Osteoblast (primary cell): ENCODE results near the gene NRCAM. TPM values are rescaled to one million over a fixed set of nuclear protein-coding genes. Genes with fewer than 3 reads are reported as not detected.

Source experiments
- DNase-seq: peaks from one replicate; pipeline ENCODE4 v3.0.0; 2011; ENCODE audit warnings: low spot score, mixed read lengths; ENCODE audit not compliant: insufficient read length; ENCODE audit errors: missing footprints
- H2AFZ ChIP-seq: 2 replicates; pipeline ENCODE4 v1.6.0; 2011; ENCODE audit warnings: mild to moderate bottlenecking, low read length
- H3K27ac ChIP-seq: 2 replicates; pipeline ENCODE4 v1.5.1; 2011; ENCODE audit warnings: mild to moderate bottlenecking, low read depth, low read length, moderate library complexity
- H3K27me3 ChIP-seq: 2 replicates; pipeline ENCODE4 v1.6.0; 2012; ENCODE audit warnings: mild to moderate bottlenecking, control low read depth, inconsistent platforms, low read length, moderate library complexity; ENCODE audit not compliant: insufficient read depth
- H3K36me3 ChIP-seq: 2 replicates; pipeline ENCODE4 v1.5.1; 2011; ENCODE audit warnings: mild to moderate bottlenecking, low read length, control low read depth, moderate library complexity; ENCODE audit not compliant: insufficient read depth
- H3K4me1 ChIP-seq: 2 replicates; pipeline ENCODE4 v1.5.1; 2011; ENCODE audit warnings: mild to moderate bottlenecking, low read length, control low read depth, moderate library complexity; ENCODE audit not compliant: insufficient read depth
- H3K4me2 ChIP-seq: 2 replicates; pipeline ENCODE4 v1.6.0; 2011; ENCODE audit warnings: mild to moderate bottlenecking, low read length; ENCODE audit not compliant: insufficient read depth
- H3K4me3 ChIP-seq: fragments of 200-600 bp; sonication (generic); 3 replicates; pipeline ENCODE4 v1.5.1; 2012; ENCODE audit warnings: mild to moderate bottlenecking, low read length, inconsistent platforms; ENCODE audit not compliant: insufficient read depth
- H3K79me2 ChIP-seq: 2 replicates; pipeline ENCODE4 v1.6.0; 2012; ENCODE audit warnings: mild to moderate bottlenecking, low read length, control low read depth, inconsistent platforms; ENCODE audit not compliant: insufficient read depth
- H3K9me3 ChIP-seq: 2 replicates; pipeline ENCODE4 v1.5.1; 2011; ENCODE audit warnings: low read depth, low read length, control low read depth
- H4K20me1 ChIP-seq: 2 replicates; pipeline ENCODE4 v1.6.0; 2012; ENCODE audit warnings: mild to moderate bottlenecking, low read length, control low read depth; ENCODE audit not compliant: insufficient read depth
- CTCF ChIP-seq: IDR thresholded peaks from 2 replicates; pipeline ENCODE4 v1.5.1; 2011; ENCODE audit warnings: mild to moderate bottlenecking, low read depth, low read length, moderate library complexity; ENCODE audit errors: extremely low read depth
- total RNA-seq: library from RNA; depleted of rRNA; stranded (reverse); fragments of >200 nt; gene quantifications from 2 replicates; pipeline ENCODE4 v1.2.3, GENCODE V29; 2012

NRCAM gene
- total RNA-seq, 1 donor = 2.2 TPM

- TF ChIP-seq CTCF = no peak
Observed at GRCh38 chr7:108434010-108434409, 22.2 kb downstream of the NRCAM start.

GRCh38 chr7:108431099-108431498 lies 25.1 kb downstream of the NRCAM start:
- no peak overlapping the region for H3K4me2 ChIP-seq
- H4K20me1 ChIP-seq = no peaks in the 10 kb centered on the region
- no peaks in the 10 kb centered on the region for H3K36me3 ChIP-seq
- H3K27me3 ChIP-seq = no peaks in the 10 kb centered on the region
- TF ChIP-seq CTCF = no peak
- H3K9me3 ChIP-seq = no peaks in the 10 kb centered on the region
- no peak overlapping the region for H3K27ac ChIP-seq
- no peak overlapping the region for H3K4me3 ChIP-seq
- H3K79me2 ChIP-seq = no peaks in the 10 kb centered on the region
- H3K4me1 ChIP-seq = no peaks in the 10 kb centered on the region
- H2AFZ ChIP-seq = no peak overlapping the region
- DNase-seq = no peak

More at GRCh38 chr7:108434010-108434409, 22.2 kb downstream of the NRCAM start:
- H3K79me2 ChIP-seq = no peaks in the 10 kb centered on the region
- H4K20me1 ChIP-seq = no peaks in the 10 kb centered on the region
- no peaks in the 10 kb centered on the region for H3K4me1 ChIP-seq
- H3K4me3 ChIP-seq = no peak overlapping the region
- H3K27me3 ChIP-seq = no peaks in the 10 kb centered on the region
- no peak overlapping the region for H2AFZ ChIP-seq
- DNase-seq = no peak
- H3K27ac ChIP-seq = no peak overlapping the region
- no peaks in the 10 kb centered on the region for H3K36me3 ChIP-seq
- no peaks in the 10 kb centered on the region for H3K9me3 ChIP-seq
- H3K4me2 ChIP-seq = no peak overlapping the region

- no peaks in the 10 kb centered on the region for H3K4me1 ChIP-seq
- no peaks in the 10 kb centered on the region for H3K36me3 ChIP-seq
- H3K9me3 ChIP-seq = no peaks in the 10 kb centered on the region
- H4K20me1 ChIP-seq = no peaks in the 10 kb centered on the region
- H3K27me3 ChIP-seq = no peaks in the 10 kb centered on the region
- no peak overlapping the region for H3K4me2 ChIP-seq
- H3K4me3 ChIP-seq = no peak overlapping the region
- no peak overlapping the region for H2AFZ ChIP-seq
- no peak overlapping the region for H3K27ac ChIP-seq
- DNase-seq = no peak
- no peaks in the 10 kb centered on the region for H3K79me2 ChIP-seq
- no peak for TF ChIP-seq CTCF
Observed at GRCh38 chr7:108430664-108431063, 25.6 kb downstream of the NRCAM start.

GRCh38 chr7:108427766-108428165 lies 28.5 kb downstream of the NRCAM start:
- H3K27me3 ChIP-seq = no peaks in the 10 kb centered on the region
- no peak overlapping the region for H3K27ac ChIP-seq
- no peak for DNase-seq
- no peaks in the 10 kb centered on the region for H4K20me1 ChIP-seq
- TF ChIP-seq CTCF = no peak
- no peak overlapping the region for H3K4me2 ChIP-seq
- no peak overlapping the region for H2AFZ ChIP-seq
- no peaks in the 10 kb centered on the region for H3K36me3 ChIP-seq
- no peaks in the 10 kb centered on the region for H3K9me3 ChIP-seq
- no peaks in the 10 kb centered on the region for H3K4me1 ChIP-seq
- H3K79me2 ChIP-seq = no peaks in the 10 kb centered on the region
- no peak overlapping the region for H3K4me3 ChIP-seq
